GM18858 (cell line): ENCODE results near the gene ERVFRD-1.
"Not testable (repeated sequence)": the region's sequence is repeated elsewhere in the genome, so short reads cannot be mapped to it uniquely, and the experiment has no call there.

Experiments
- ATAC-seq: cut with Tn5 transposase; IDR thresholded peaks from one replicate; pipeline ENCODE4 v1.9.1; 2021; ENCODE audit not compliant: unreplicated experiment

The ERVFRD-1 gene

GRCh38 chr6:11092668-11093375, 18.7 kb downstream of the ERVFRD-1 start:
- ATAC-seq, result peak; percentile 26

GRCh38 chr6:11091141-11091540, 20.4 kb downstream of the ERVFRD-1 start:
- ATAC-seq, result not testable (repeated sequence)

- no peak for ATAC-seq
Observed at GRCh38 chr6:11089695-11090094, 21.8 kb downstream of the ERVFRD-1 start.

DNA sequence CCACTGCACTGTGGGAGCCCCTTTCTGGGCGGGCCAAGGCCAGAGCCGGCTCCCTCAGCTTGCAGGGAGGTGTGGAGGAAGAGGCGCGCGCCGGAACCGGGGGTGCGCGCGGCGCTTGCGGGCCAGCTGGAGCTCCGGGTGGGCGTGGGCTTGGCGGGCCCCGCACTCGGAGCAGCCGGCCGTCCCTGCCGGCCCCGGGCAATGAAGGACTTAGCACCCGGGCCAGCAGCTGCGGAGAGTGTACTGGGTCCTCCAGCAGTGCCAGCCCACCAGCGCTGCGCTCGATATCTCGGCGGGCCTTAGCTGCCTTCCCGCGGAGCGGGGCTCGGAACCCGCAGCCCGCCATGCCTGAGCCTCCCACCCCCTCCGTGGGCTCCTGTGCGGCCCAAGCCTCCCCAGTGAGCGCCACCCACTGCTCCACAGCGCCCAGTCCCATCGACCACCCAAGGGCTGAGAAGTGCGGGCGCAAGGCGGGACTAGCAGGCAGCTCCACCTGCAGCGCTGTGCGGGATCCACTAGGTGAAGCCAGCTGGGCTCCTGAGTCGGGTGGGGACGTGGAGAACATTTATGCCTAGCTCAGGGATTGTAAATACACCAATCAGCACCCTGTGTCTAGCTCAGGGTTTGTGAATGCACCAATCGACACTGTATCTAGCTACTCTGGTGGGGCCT, 24.2 kb downstream of the ERVFRD-1 start:
- not testable (repeated sequence) for ATAC-seq

DNA sequence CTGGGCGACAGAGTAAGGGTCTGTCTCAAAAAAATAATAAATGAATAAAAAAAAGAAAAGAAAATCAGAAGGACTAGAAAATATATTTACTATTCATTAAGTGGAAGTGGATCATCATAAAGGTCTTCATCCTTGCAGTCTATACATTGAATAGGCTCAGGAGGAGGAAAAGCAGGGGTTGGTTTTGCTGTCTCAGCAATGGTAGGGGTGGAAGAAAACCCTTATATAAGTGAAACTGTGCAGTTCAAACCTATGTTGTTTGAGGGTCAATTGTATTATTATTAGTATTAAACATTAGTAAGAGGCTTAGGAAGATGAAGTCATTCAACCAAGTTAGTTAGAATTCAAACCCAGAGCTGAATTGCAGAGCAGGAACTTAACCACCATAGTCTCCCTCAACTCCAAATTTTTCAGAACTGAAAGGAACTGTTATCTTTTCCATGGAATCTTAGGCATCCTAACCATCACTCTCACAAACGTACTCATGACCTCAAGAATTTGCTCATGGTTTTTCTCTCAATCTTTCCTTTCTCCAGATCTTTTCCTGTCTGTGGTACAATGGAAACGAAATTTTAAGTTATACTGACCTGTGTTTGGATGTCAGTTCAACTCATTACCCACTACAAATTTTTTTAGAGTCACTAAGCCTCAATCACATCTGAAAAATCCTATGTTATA, 25.6 kb downstream of the ERVFRD-1 start:
- ATAC-seq, result no peak

DNA sequence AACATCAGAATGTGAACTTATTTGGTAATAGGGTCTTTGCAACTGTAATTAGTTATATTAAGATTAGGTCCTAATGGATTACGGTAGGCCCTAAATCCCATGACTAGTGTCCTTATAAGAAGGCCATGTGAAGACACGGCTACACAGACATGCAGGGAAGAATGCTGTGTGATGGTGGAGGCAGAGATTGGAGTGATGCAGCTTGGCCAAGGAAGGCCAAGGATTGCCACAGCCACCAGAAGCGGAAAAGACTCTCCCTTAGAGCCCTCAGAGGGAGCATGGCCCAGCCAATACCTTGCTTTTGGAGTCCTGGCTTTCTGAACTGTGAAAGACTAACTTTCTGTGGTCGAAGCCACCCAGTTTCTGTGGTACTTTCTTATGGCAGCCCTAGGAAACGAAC, 27.6 kb downstream of the ERVFRD-1 start:
- ATAC-seq, result no peak

GRCh38 chr6:11083491-11083890, 28.0 kb downstream of the ERVFRD-1 start:
- no peak for ATAC-seq

- ATAC-seq, result no peak
Observed at GRCh38 chr6:11080296-11080695, 31.2 kb downstream of the ERVFRD-1 start.

- no peak for ATAC-seq
Observed at GRCh38 chr6:11078266-11078665, 33.3 kb downstream of the ERVFRD-1 start.

GRCh38 chr6:11076540-11076939, 35.0 kb downstream of the ERVFRD-1 start:
- no peak for ATAC-seq

GRCh38 chr6:11072101-11072500, 39.4 kb downstream of the ERVFRD-1 start:
- ATAC-seq, result no peak

- ATAC-seq, result no peak
Observed at GRCh38 chr6:11069760-11070159, 41.8 kb downstream of the ERVFRD-1 start.

GRCh38 chr6:11067348-11067747, 44.2 kb downstream of the ERVFRD-1 start:
- ATAC-seq, result no peak

- ATAC-seq, result no peak
Observed at GRCh38 chr6:11066505-11067347, 44.8 kb downstream of the ERVFRD-1 start.

DNA sequence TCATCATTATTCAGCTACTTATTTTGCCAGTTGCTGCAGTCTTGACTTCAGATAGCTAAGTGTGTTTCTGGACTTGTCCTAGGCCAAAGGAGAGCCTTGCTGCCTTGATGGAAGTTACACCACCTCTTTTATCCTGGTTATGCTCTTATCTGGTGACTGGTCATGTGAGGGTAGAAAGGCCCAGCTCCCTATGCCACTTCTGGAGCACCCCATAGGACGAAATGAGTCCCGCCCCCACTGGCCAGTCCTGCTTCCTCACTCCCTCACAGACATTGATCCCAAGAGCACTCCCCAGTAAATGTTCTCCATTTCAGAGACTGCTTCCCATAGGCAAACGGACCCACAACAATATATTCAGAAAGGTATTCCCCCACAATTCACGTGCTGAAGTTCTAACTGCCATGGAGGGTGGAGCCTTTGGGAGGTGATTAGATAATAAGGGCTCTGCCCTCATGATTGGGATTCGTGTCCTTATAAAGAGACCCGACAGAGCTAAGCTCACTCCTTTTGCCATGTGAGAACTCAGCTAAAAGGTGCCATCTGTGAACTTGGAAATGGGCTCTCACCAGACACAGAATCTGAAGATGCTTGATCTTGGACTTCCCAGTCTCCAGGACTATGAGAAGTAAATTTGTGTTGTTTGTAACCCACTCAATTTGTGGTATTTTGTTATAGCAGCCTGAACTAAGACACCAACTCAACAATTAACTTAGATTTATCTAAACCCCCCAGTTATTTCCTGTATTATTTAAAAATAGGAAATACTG, 45.9 kb downstream of the ERVFRD-1 start:
- no peak for ATAC-seq

DNA sequence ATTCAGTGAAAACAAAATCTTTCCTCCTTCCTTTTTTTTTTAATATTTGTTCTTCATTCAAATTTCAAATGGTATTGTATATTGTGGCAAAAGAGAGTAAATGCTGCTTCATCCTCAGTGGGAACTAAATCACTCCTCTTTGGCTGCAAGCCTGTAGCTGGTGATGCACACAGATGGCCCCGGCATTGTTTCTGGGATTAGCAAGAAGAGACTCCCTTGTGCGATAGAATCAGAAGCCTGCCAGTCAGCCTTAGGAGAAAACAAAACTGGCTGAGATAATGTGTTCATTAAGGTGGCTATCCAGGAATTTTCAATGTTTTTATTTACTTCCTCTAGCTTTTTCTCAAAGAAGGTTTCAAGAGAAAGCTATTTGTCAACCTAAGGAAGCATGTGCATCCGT, 46.7 kb downstream of the ERVFRD-1 start:
- no peak for ATAC-seq

- ATAC-seq, result no peak
Observed at GRCh38 chr6:11062715-11063114, 48.8 kb downstream of the ERVFRD-1 start.

DNA sequence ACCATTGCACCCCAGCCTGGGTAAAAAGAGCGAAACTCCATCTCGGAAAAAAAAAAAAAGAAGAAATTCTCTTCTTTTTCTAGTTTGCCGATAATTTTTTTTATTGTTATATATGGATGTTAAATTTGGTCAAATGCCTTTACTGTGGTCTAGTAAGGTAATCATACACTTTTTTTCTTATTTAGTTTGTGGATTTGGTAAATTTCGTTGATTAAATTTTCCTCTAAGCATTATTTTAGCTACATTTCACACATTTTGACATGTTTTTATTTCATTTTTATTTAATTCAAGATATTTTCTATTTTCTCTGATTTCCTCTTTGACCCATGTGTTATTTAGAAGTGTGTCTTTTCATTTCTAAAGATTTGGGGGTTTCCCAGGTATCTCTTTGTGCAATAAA, 49.4 kb downstream of the ERVFRD-1 start:
- ATAC-seq, result no peak

DNA sequence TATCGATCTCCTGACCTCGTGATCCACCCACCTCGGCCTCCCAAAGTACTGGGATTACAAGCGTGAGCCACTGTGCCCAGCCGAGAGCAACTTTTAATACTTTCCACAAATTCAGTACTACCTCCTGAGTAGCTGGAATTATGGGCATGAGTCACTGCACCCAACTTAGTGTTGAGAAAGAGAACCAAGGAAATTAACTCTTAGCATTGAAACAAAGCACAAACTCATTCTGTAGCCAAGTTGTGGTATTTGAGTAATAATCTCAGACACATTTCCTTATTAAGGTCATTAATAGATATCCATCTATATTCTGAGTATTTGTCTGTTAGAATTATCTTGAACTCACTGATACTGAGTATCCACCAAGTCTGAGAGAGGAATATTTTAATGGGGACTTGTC, 53.1 kb downstream of the ERVFRD-1 start:
- ATAC-seq, result no peak

- no peak for ATAC-seq
Observed at GRCh38 chr6:11056871-11057270, 54.7 kb downstream of the ERVFRD-1 start.
